Skeletal muscle satellite cell (primary cell): ENCODE measurements around the gene BCAP31. TPM values are rescaled to one million over a fixed set of nuclear protein-coding genes. Genes with fewer than 3 reads are reported as not detected.

Experiments
- H3K27me3 ChIP-seq: 2 replicates; pipeline ENCODE4 v1.7.0; 2013; ENCODE audit warnings: low read length; ENCODE audit not compliant: control insufficient read depth, insufficient read depth
- H3K36me3 ChIP-seq: 2 replicates; pipeline ENCODE4 v1.7.0; 2013; ENCODE audit warnings: mild to moderate bottlenecking, control low read depth, low read length; ENCODE audit not compliant: insufficient read depth
- H3K4me1 ChIP-seq: 2 replicates; pipeline ENCODE4 v1.7.0; 2013; ENCODE audit warnings: low read length; ENCODE audit not compliant: control insufficient read depth, insufficient read depth
- H3K4me2 ChIP-seq: 2 replicates; pipeline ENCODE4 v1.7.0; 2013; ENCODE audit warnings: mild to moderate bottlenecking, low read length
- H3K4me3 ChIP-seq: 2 replicates; pipeline ENCODE4 v1.7.0; 2013; ENCODE audit warnings: low read length
- H3K9ac ChIP-seq: 2 replicates; pipeline ENCODE4 v1.7.0; 2013; ENCODE audit warnings: mild to moderate bottlenecking, low read depth, low read length, moderate library complexity
- H3K9me3 ChIP-seq: replicated peaks from 2 replicates; pipeline ENCODE4 v1.7.0; 2013; ENCODE audit warnings: mild to moderate bottlenecking, control low read depth, low read length
- small RNA-seq: library from RNA; depleted of rRNA; stranded (forward); fragments of <200 nt; gene quantifications from one replicate; pipeline ENCODE3, GENCODE V24; 2012

Gene BCAP31

GRCh38 chrX:153659268-153659667 lies 64.9 kb downstream of the BCAP31 start:
- H3K4me3 ChIP-seq = no peak overlapping the region
- no peaks in the 10 kb centered on the region for H3K9me3 ChIP-seq
- no peaks in the 10 kb centered on the region for H3K4me1 ChIP-seq
- peaks cover 24% of the 10 kb centered on the region for H3K27me3 ChIP-seq
- H3K4me2 ChIP-seq = no peak overlapping the region
- H3K9ac ChIP-seq = no peak overlapping the region
- no peaks in the 10 kb centered on the region for H3K36me3 ChIP-seq

- peaks cover 4% of the 10 kb centered on the region for H3K9me3 ChIP-seq
- H3K4me3 ChIP-seq = no peak overlapping the region
- H3K9ac ChIP-seq = no peak overlapping the region
- peaks cover 19% of the 10 kb centered on the region for H3K27me3 ChIP-seq
- no peak overlapping the region for H3K4me2 ChIP-seq
- H3K36me3 ChIP-seq = no peaks in the 10 kb centered on the region
- no peaks in the 10 kb centered on the region for H3K4me1 ChIP-seq
Observed at GRCh38 chrX:153657161-153657560, 67.0 kb downstream of the BCAP31 start.

GRCh38 chrX:153653556-153653955 lies 70.6 kb downstream of the BCAP31 start:
- Histone ChIP-seq H3K4me1 (no peaks in the 10 kb centered on the region), H3K4me2 (no peak overlapping the region), H3K36me3 (no peaks in the 10 kb centered on the region), H3K27me3 (peaks cover 4% of the 10 kb centered on the region), H3K9me3 (peaks cover 4% of the 10 kb centered on the region), H3K4me3 (no peak overlapping the region), H3K9ac (no peak overlapping the region)

GRCh38 chrX:153651540-153652079 lies 72.6 kb downstream of the BCAP31 start:
- Histone ChIP-seq H3K4me3 (no peak overlapping the region), H3K4me2 (no peak overlapping the region), H3K9me3 (peaks cover 4% of the 10 kb centered on the region), H3K27me3 (peaks cover 15% of the 10 kb centered on the region), H3K4me1 (no peaks in the 10 kb centered on the region), H3K36me3 (no peaks in the 10 kb centered on the region), H3K9ac (no peak overlapping the region)

GRCh38 chrX:153650959-153651358 lies 73.2 kb downstream of the BCAP31 start:
- no peaks in the 10 kb centered on the region for H3K36me3 ChIP-seq
- no peak overlapping the region for H3K4me2 ChIP-seq
- H3K4me1 ChIP-seq = no peaks in the 10 kb centered on the region
- no peak overlapping the region for H3K4me3 ChIP-seq
- H3K9ac ChIP-seq = no peak overlapping the region
- peaks cover 4% of the 10 kb centered on the region for H3K9me3 ChIP-seq
- peaks cover 21% of the 10 kb centered on the region for H3K27me3 ChIP-seq

Small RNAs within 50 kb of the gene (small RNA-seq; reads per million reads assigned to genes)
- gene RN7SL687P = not detected
